GM18907 (cell line): ENCODE data around the gene FOXD4L6.
"Not testable (repeated sequence)": the region's sequence is repeated elsewhere in the genome, so short reads cannot be mapped to it uniquely, and the experiment has no call there.

ENCODE experiments used
- ATAC-seq: cut with Tn5 transposase; IDR thresholded peaks from one replicate; pipeline ENCODE4 v1.9.1; 2021; ENCODE audit warnings: mild to moderate bottlenecking, moderate library complexity; ENCODE audit not compliant: unreplicated experiment

Gene FOXD4L6

GRCh38 chr9:41104542-41104941 is 23.9 kb downstream of the FOXD4L6 start:
- not testable (repeated sequence) for ATAC-seq

GRCh38 chr9:41100508-41100907 is 28.0 kb downstream of the FOXD4L6 start:
- not testable (repeated sequence) for ATAC-seq

GRCh38 chr9:41098759-41099158 is 29.7 kb downstream of the FOXD4L6 start:
- not testable (repeated sequence) for ATAC-seq

GRCh38 chr9:41095060-41095459 is 33.4 kb downstream of the FOXD4L6 start:
- ATAC-seq: not testable (repeated sequence)

GRCh38 chr9:41094010-41094773 is 34.3 kb downstream of the FOXD4L6 start:
- ATAC-seq: not testable (repeated sequence)

- ATAC-seq: not testable (repeated sequence)
Observed at GRCh38 chr9:41090922-41091321, 37.6 kb downstream of the FOXD4L6 start.

GRCh38 chr9:41090386-41090785 is 38.1 kb downstream of the FOXD4L6 start:
- ATAC-seq: not testable (repeated sequence)

- peak; percentile 76 for ATAC-seq
Observed at GRCh38 chr9:41088450-41089059, 39.9 kb downstream of the FOXD4L6 start.

GRCh38 chr9:41087929-41088328 is 40.6 kb downstream of the FOXD4L6 start:
- not testable (repeated sequence) for ATAC-seq

GRCh38 chr9:41087157-41087780 is 41.2 kb downstream of the FOXD4L6 start:
- ATAC-seq: not testable (repeated sequence)

- ATAC-seq: not testable (repeated sequence)
Observed at GRCh38 chr9:41086685-41087084, 41.8 kb downstream of the FOXD4L6 start.

- ATAC-seq: not testable (repeated sequence)
Observed at GRCh38 chr9:41086215-41086614, 42.3 kb downstream of the FOXD4L6 start.

- ATAC-seq: not testable (repeated sequence)
Observed at GRCh38 chr9:41082358-41082757, 46.1 kb downstream of the FOXD4L6 start.

- ATAC-seq: not testable (repeated sequence)
Observed at GRCh38 chr9:41079464-41079863, 49.0 kb downstream of the FOXD4L6 start.

- ATAC-seq: not testable (repeated sequence)
Observed at GRCh38 chr9:41077586-41077985, 50.9 kb downstream of the FOXD4L6 start.
